ENCODE data around the gene DPP7.

- no peak for TF ChIP-seq POLR2AphosphoS5 (IDR thresholded peaks at IDR 0.05; ENCODE audit: insufficient read depth in 1 of 2, low read depth in 1 of 2)
- no peak for TF ChIP-seq POLR2A (IDR thresholded peaks at IDR 0.05)
- no peak for TF ChIP-seq CTCF (IDR thresholded peaks at IDR 0.05)
Observed at GRCh38 chr9:137130176-137130755, 15.7 kb upstream of the DPP7 start.

Data from vagina (tissue), 2 donors.